Suprapubic skin (tissue), 3 donors: ENCODE results near the gene MSL3.

ENCODE experiments used
- EP300 ChIP-seq: sonication (generic); formaldehyde crosslinking; IDR thresholded peaks from one replicate; pipeline ENCODE4 v1.6.1; 2017; ENCODE audit warnings: antibody characterized with exemption
- POLR2A ChIP-seq, 2 donors: fragments of 450-650 bp; IDR thresholded peaks; one replicate each; pipeline ENCODE4 v1.6.1; 2017; ENCODE audit warnings: antibody characterized with exemption in 2 of 2, mild to moderate bottlenecking in 2 of 2, moderate library complexity in 2 of 2
- TF ChIP-seq, protein P1 (sequence below), 2 donors: fragments of 200-600 bp in 1 of 2; fragments of 450-650 bp in 1 of 2; sonication (generic) in 1 of 2; IDR thresholded peaks; one replicate each; pipeline ENCODE4 v1.5.1; 2016 to 2019; ENCODE audit warnings: antibody characterized with exemption in 2 of 2, mild to moderate bottlenecking in 1 of 2, moderate library complexity in 1 of 2

DNA sequence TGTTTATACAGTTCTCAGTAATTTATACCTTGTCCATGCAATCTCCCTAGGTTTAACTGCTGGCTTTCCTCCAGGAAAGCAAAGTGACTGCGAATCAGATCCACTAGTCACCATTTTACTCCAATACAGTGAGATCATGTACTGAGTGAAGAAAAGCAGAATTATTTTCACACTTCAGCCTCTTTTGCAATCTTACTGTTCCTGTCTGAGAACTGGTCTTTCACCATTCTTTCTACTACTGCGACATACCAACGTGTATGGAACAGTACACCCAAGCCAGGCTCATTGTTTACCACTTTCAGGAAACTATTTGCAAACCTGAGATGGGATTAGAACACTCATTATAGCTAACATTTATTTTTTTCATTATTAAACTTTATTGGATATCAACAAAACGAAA is 8.0 kb upstream of the MSL3 start:
- TF ChIP-seq EP300 = no peak
- TF ChIP-seq, protein P1, sequence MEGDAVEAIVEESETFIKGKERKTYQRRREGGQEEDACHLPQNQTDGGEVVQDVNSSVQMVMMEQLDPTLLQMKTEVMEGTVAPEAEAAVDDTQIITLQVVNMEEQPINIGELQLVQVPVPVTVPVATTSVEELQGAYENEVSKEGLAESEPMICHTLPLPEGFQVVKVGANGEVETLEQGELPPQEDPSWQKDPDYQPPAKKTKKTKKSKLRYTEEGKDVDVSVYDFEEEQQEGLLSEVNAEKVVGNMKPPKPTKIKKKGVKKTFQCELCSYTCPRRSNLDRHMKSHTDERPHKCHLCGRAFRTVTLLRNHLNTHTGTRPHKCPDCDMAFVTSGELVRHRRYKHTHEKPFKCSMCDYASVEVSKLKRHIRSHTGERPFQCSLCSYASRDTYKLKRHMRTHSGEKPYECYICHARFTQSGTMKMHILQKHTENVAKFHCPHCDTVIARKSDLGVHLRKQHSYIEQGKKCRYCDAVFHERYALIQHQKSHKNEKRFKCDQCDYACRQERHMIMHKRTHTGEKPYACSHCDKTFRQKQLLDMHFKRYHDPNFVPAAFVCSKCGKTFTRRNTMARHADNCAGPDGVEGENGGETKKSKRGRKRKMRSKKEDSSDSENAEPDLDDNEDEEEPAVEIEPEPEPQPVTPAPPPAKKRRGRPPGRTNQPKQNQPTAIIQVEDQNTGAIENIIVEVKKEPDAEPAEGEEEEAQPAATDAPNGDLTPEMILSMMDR (IDR thresholded peaks at IDR 0.05) = no peak
- TF ChIP-seq POLR2A (IDR thresholded peaks at IDR 0.05) = no peak
